ENCODE measurements around the gene OXNAD1. TPM values are rescaled to one million over a fixed set of nuclear protein-coding genes. Genes with fewer than 3 reads are reported as not detected.

The OXNAD1 gene
- total RNA-seq, 2 experiments from 2014 or later: 18.1 to 18.7 TPM

DNA sequence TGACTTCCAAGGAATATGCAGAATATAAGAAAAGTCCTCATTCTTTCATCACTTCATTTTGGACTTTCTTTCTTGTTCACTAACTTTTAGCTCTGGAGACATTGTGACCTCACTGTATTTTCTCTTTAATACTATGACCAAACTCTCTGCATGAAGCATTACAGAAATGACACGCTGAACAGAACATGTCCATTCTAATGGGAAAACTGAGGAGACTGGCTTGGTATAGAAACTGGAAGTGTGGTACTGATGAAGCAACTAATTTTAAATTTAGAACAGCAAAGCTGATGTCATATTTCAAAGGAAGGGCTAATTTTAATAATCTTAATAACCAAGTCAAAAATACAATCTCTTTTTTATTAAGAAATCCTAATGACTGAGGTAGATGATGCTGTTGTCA is 5.0 kb upstream of the OXNAD1 start:
- DNase-seq (ENCODE audit: low spot score): no peak
- H3K36me3 ChIP-seq (ENCODE audit: insufficient read depth, low read length): peaks cover 23% of the 10 kb centered on the region; the same call in 1 of the 2 replicates
- H3K27ac ChIP-seq (ENCODE audit: low read depth, low read length, poor library complexity, severe bottlenecking): no peak overlapping the region
- no peak overlapping the region for H3K4me3 ChIP-seq (ENCODE audit: low read depth, low read length, poor library complexity, severe bottlenecking)
- no TSS peak for BruUV-seq (replicated peaks)
- peaks cover 18% of the 10 kb centered on the region; the same call in 1 of the 2 replicates for H3K79me2 ChIP-seq (ENCODE audit: insufficient read depth, low read depth, low read length)
- no peaks in the 10 kb centered on the region for H4K20me1 ChIP-seq (ENCODE audit: insufficient read depth, low read length)
- no peaks in the 10 kb centered on the region for H3K9me3 ChIP-seq (ENCODE audit: low read length)
- no peak overlapping the region for H3K4me2 ChIP-seq (ENCODE audit: low read length)
- ChIA-PET POLR2A (no interaction called here), CTCF (ENCODE audit: unreplicated experiment) (no interaction called here)
- no peaks in the 10 kb centered on the region for H3K9me2 ChIP-seq (ENCODE audit: insufficient read depth, low read length)
- peaks cover 6% of the 10 kb centered on the region for H3K4me1 ChIP-seq (ENCODE audit: insufficient read depth, low read length, poor library complexity, severe bottlenecking)
- no peak overlapping the region for H2AFZ ChIP-seq (ENCODE audit: low read length)
- intact Hi-C loops (cut with micrococcal nuclease; ENCODE audit: unreplicated experiment): no loop called here
- TF ChIP-seq EZH2phosphoT487 (IDR thresholded peaks at IDR 0.05; ENCODE audit: borderline replicate concordance, low read depth, low read length) (no peak), CTCF (conservative IDR thresholded peaks at IDR 0.05; ENCODE audit: low read length) (no peak)

- intact Hi-C loops (cut with micrococcal nuclease; ENCODE audit: unreplicated experiment): no loop called here
- TF ChIP-seq EZH2phosphoT487 (IDR thresholded peaks at IDR 0.05; ENCODE audit: borderline replicate concordance, low read depth, low read length) (no peak), CTCF (conservative IDR thresholded peaks at IDR 0.05; ENCODE audit: low read length) (no peak)
- H2AFZ ChIP-seq (ENCODE audit: low read length): no peak overlapping the region
- ChIA-PET POLR2A (no interaction called here), CTCF (ENCODE audit: unreplicated experiment) (no interaction called here)
- H4K20me1 ChIP-seq (ENCODE audit: insufficient read depth, low read length): no peaks in the 10 kb centered on the region
- H3K4me3 ChIP-seq (ENCODE audit: low read depth, low read length, poor library complexity, severe bottlenecking): no peak overlapping the region
- peaks cover 38% of the 10 kb centered on the region for H3K79me2 ChIP-seq (ENCODE audit: insufficient read depth, low read depth, low read length)
- H3K4me2 ChIP-seq (ENCODE audit: low read length): no peak overlapping the region
- peaks cover 23% of the 10 kb centered on the region; the same call in 1 of the 2 replicates for H3K36me3 ChIP-seq (ENCODE audit: insufficient read depth, low read length)
- H3K9me3 ChIP-seq (ENCODE audit: low read length): no peaks in the 10 kb centered on the region
- no peak for DNase-seq (ENCODE audit: low spot score)
- peaks cover 21% of the 10 kb centered on the region for H3K4me1 ChIP-seq (ENCODE audit: insufficient read depth, low read length, poor library complexity, severe bottlenecking)
- no peaks in the 10 kb centered on the region for H3K9me2 ChIP-seq (ENCODE audit: insufficient read depth, low read length)
- no peak overlapping the region for H3K27ac ChIP-seq (ENCODE audit: low read depth, low read length, poor library complexity, severe bottlenecking)
- no TSS peak for BruUV-seq (replicated peaks)
Measured at GRCh38 chr3:16262174-16262573, 2.8 kb upstream of the OXNAD1 start.

DNA sequence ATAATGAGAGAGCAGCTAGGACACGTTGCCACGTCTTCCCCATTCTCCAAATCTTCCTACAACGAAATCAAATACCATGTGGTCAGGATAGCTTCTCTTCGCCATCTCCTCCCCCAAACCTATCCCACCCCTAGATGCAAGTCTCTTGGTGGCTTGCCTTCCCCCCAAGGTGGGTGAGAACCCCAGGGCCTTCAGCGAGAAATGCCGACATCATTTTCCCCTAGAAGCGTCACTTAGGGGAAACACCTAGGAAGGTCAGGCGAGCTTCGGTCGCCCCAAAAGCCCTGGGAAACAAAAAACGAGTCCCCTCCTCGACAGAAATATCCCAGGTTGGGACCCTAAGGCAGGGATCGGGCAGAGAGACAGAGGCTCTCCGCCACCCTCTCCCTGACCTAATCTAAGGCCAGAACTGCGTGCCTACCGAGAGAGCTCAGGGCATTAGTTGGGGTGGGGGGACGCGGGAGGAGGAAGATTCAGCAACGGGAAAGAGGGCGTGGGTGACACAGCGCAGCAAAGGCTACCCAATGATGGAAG is 771 bp upstream of the OXNAD1 start:
- Histone ChIP-seq H4K20me1 (ENCODE audit: insufficient read depth, low read length) (no peaks in the 10 kb centered on the region), H3K4me2 (ENCODE audit: low read length) (peak overlapping the region; percentile 79), H3K9me2 (ENCODE audit: insufficient read depth, low read length) (no peaks in the 10 kb centered on the region), H3K27ac (ENCODE audit: low read depth, low read length, poor library complexity, severe bottlenecking) (peak overlapping the region; percentile 26), H3K36me3 (ENCODE audit: insufficient read depth, low read length) (peaks cover 22% of the 10 kb centered on the region; the same call in 1 of the 2 replicates), H3K4me1 (ENCODE audit: insufficient read depth, low read length, poor library complexity, severe bottlenecking) (peaks cover 35% of the 10 kb centered on the region), H3K4me3 (ENCODE audit: low read depth, low read length, poor library complexity, severe bottlenecking) (peak overlapping the region; percentile 91), H3K79me2 (ENCODE audit: insufficient read depth, low read depth, low read length) (peaks cover 58% of the 10 kb centered on the region), H2AFZ (ENCODE audit: low read length) (peak overlapping the region; percentile 75), H3K9me3 (ENCODE audit: low read length) (no peaks in the 10 kb centered on the region)
- no peak for DNase-seq (ENCODE audit: low spot score)
- intact Hi-C loops (cut with micrococcal nuclease; ENCODE audit: unreplicated experiment): no loop called here
- CTCF ChIA-PET (ENCODE audit: unreplicated experiment): interaction anchor here (1.1 kb wide), 1 partner anchor 12 kb away, joined by 3 read pairs; no protein-coding TSS in a partner anchor
- TSS peak; percentile 79 for BruUV-seq (replicated peaks)
- POLR2A ChIA-PET: interaction anchor here (0.7 to 1.5 kb wide), 12 partner anchors 10 to 931 kb away, joined by 3 to 5 read pairs (median 3); no protein-coding TSS in a partner anchor
- no peak for TF ChIP-seq EZH2phosphoT487 (IDR thresholded peaks at IDR 0.05; ENCODE audit: borderline replicate concordance, low read depth, low read length)
- no peak for TF ChIP-seq CTCF (conservative IDR thresholded peaks at IDR 0.05; ENCODE audit: low read length)

All from OCI-LY7 (cell line).